Activated T-helper 17 cell treated with anti-CD3 and anti-CD28 coated beads, Interleukin-2, amount 50 U/mL, for 72 hours (primary cell): Measurements from ENCODE around the gene KRT33A. TPM values are rescaled to one million over a fixed set of nuclear protein-coding genes. Genes with fewer than 3 reads are reported as not detected.
"Not testable (repeated sequence)": the region's sequence is repeated elsewhere in the genome, so short reads cannot be mapped to it uniquely, and the experiment has no call there.

Experiments used
- ATAC-seq: fragments of 150-1000 bp; cut with Tn5 transposase; replicated peaks from 2 replicates; pipeline ENCODE4 v1.10.0; 2021; ENCODE audit warnings: mild to moderate bottlenecking, moderate library complexity
- H3K27ac Mint-ChIP-seq: one replicate; pipeline ENCODE4 v1.8.0; 2022; ENCODE audit warnings: mixed read lengths
- H3K27me3 Mint-ChIP-seq: one replicate; pipeline ENCODE4 v1.8.0; 2022; ENCODE audit warnings: mixed read lengths
- H3K36me3 Mint-ChIP-seq: one replicate; pipeline ENCODE4 v1.8.0; 2022; ENCODE audit warnings: low read depth, mild to moderate bottlenecking, mixed read lengths
- H3K4me1 Mint-ChIP-seq: one replicate; pipeline ENCODE4 v1.8.0; 2022; ENCODE audit warnings: mixed read lengths
- H3K4me3 Mint-ChIP-seq: one replicate; pipeline ENCODE4 v1.8.0; 2022; ENCODE audit warnings: mild to moderate bottlenecking, mixed read lengths
- H3K9me3 Mint-ChIP-seq: one replicate; pipeline ENCODE4 v1.8.0; 2022; ENCODE audit warnings: mixed read lengths
- total RNA-seq, 2 donors: library from RNA; stranded (reverse); gene quantifications; one replicate each; pipeline ENCODE4 v1.2.3, GENCODE V29; 2022

KRT33A gene
- not detected for total RNA-seq

DNA sequence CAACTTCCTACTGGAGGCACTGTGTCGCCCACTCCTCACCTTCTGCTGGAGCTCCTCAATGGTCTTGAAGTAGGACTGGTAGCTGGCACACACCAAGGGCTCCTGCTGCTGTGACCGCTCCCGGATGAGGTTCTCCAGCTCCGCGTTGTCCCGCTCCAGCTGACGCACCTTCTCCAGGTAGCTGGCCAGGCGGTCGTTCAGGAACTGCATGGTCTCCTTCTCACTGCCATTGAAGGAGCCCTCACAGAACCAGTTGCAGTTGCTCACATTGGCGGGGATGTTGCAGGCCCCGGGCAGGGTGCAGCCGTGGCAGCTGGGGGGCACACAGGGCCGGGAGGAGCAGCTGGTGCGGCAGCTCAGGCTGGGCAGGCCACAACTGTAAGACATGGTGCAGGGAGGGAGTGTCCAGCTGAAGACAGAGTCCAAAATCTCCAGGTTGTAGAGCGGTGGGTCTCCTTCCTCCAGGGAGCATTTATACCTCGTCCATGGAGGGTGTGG is at the start of gene KRT33A:
TSS of gene KRT33A (minus strand) at position 448 of the 498 bp plus-strand sequence. CDS start at position 387, 61 bp downstream.
- H3K27ac Mint-ChIP-seq, H3K4me3 Mint-ChIP-seq, H3K9me3 Mint-ChIP-seq, ATAC-seq, H3K27me3 Mint-ChIP-seq, H3K4me1 Mint-ChIP-seq, H3K36me3 Mint-ChIP-seq: not testable (repeated sequence)

DNA sequence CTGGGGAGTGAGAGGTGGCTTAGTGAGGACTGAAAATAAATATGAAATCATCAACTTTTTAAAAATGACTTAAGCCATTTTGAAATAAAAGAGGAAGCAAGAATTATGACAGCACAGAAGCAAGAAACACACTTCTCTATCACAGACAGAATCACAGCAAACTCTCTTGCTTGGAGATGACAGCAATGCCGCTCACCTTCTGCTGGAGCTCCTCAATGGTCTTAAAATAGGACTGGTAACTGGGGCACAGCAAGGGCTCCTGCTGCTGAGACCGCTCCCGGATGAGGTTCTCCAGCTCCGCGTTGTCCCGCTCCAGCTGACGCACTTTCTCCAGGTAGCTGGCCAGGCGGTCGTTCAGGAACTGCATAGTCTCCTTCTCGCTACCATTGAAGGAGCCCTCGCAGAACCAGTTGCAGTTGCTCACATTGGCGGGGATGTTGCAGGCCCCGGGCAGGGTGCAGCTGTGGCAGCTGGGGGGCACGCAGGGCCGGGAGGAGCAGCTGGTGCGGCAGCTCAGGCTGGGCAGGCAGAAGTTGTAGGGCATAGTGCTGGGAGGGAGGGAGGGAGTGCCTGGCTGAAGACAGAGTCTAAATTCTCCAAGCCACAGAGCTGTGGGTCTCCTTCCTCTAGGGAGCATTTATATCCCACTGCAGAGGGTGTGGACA is 46.5 kb upstream of the KRT33A start, which contains the start of gene KRT31:
TSS of gene KRT31 (minus strand) at position 613 of the 665 bp plus-strand sequence. CDS start at position 544, 69 bp downstream.
- Mint-ChIP-seq H3K27ac (no peak within 1 kb of the TSS), H3K9me3 (no peaks in the 10 kb centered on the region), H3K4me1 (peaks cover 2% of the 10 kb centered on the region), H3K36me3 (no peaks in the 10 kb centered on the region), H3K27me3 (no peaks in the 10 kb centered on the region), H3K4me3 (no peak within 1 kb of the TSS)
- no peak for ATAC-seq

GRCh38 chr17:41396340-41396739 is 45.7 kb upstream of the KRT33A start:
- H3K27me3 Mint-ChIP-seq: no peaks in the 10 kb centered on the region
- H3K27ac Mint-ChIP-seq: no peak overlapping the region
- H3K9me3 Mint-ChIP-seq: no peaks in the 10 kb centered on the region
- H3K4me3 Mint-ChIP-seq: no peak overlapping the region
- H3K4me1 Mint-ChIP-seq: no peaks in the 10 kb centered on the region
- no peak for ATAC-seq
- no peaks in the 10 kb centered on the region for H3K36me3 Mint-ChIP-seq

DNA sequence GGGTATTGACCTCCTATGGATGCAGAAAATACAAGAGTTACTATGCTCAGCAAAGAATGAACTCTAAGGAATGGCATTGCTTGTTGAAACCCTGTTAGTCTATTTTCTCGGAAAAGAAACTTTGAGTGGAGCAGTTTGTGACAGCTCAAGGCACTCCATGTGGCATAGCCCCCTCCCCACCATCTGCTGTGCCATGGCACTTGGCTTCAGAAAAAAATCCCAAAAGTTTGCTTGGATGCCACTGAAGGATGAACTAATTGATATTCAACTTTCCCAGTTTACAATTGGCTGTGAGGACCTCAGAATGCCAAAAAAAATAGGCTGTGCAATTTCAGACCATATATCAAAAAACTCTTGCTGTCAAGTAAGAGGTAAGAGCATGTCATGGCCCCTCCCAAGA is 45.0 kb upstream of the KRT33A start:
- Mint-ChIP-seq H3K36me3 (no peaks in the 10 kb centered on the region), H3K27ac (no peak overlapping the region), H3K9me3 (no peaks in the 10 kb centered on the region), H3K4me1 (no peaks in the 10 kb centered on the region), H3K4me3 (no peak overlapping the region), H3K27me3 (no peaks in the 10 kb centered on the region)
- ATAC-seq: no peak

DNA sequence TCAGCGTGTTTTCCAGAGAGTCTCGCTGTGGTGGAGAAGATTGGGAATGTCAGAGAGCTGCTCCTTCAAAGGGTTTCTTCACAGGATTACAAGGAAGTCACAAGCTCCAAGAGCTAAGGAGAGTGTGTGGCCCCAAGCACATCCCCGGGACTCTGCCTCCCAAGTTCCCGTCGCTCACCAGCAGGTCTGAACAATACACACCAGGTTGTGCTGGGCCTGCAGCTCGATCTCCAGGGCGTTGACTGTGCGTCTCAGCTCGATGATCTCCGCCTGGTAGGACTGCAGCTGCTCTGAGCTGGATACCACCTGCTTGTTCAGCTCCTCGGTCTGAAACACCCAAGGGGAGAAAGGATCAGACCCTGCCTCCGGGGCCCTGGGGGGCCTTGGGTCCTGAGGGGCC is 44.4 kb upstream of the KRT33A start:
- not testable (repeated sequence) for H3K4me3 Mint-ChIP-seq, H3K4me1 Mint-ChIP-seq, H3K36me3 Mint-ChIP-seq, ATAC-seq, H3K27ac Mint-ChIP-seq, H3K9me3 Mint-ChIP-seq, H3K27me3 Mint-ChIP-seq

- Mint-ChIP-seq H3K27ac (no peak overlapping the region), H3K4me3 (no peak overlapping the region), H3K27me3 (peaks cover 4% of the 10 kb centered on the region), H3K4me1 (no peaks in the 10 kb centered on the region), H3K36me3 (no peaks in the 10 kb centered on the region), H3K9me3 (no peaks in the 10 kb centered on the region)
- ATAC-seq: no peak
Observed at GRCh38 chr17:41394254-41394996, 43.8 kb upstream of the KRT33A start.

- no peak for ATAC-seq
- Mint-ChIP-seq H3K4me3 (no peak overlapping the region), H3K27ac (no peak overlapping the region), H3K4me1 (no peaks in the 10 kb centered on the region), H3K36me3 (no peaks in the 10 kb centered on the region), H3K27me3 (peaks cover 4% of the 10 kb centered on the region), H3K9me3 (no peaks in the 10 kb centered on the region)
Observed at GRCh38 chr17:41393826-41394225, 43.2 kb upstream of the KRT33A start.

- Mint-ChIP-seq H3K9me3 (no peaks in the 10 kb centered on the region), H3K4me3 (no peak overlapping the region), H3K27ac (peak overlapping the region; percentile 46), H3K4me1 (peaks cover 4% of the 10 kb centered on the region), H3K27me3 (peaks cover 4% of the 10 kb centered on the region), H3K36me3 (no peaks in the 10 kb centered on the region)
- ATAC-seq: no peak
Observed at GRCh38 chr17:41393294-41393693, 42.7 kb upstream of the KRT33A start.

DNA sequence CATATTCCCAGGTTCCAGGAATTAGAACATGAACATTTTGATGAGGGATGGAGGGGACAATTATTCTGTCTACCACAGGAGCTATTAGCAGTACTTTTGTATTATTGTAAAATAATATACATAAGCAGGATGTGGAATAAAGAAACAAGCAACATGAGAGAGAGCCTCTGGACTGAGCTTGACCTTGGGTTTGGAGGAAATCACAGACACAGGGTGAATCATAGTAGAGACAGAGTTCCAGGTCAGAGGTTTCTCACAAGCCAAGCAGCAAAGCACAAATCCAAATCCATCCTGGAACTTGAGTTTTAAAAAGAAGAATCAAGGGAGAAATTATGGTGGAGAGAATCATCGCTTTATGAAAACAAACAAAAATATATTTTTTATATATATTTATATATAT is 41.6 kb upstream of the KRT33A start:
- H3K27me3 Mint-ChIP-seq: peaks cover 4% of the 10 kb centered on the region
- peaks cover 5% of the 10 kb centered on the region for H3K4me1 Mint-ChIP-seq
- no peak for ATAC-seq
- no peak overlapping the region for H3K4me3 Mint-ChIP-seq
- no peaks in the 10 kb centered on the region for H3K9me3 Mint-ChIP-seq
- H3K36me3 Mint-ChIP-seq: no peaks in the 10 kb centered on the region
- no peak overlapping the region for H3K27ac Mint-ChIP-seq

- no peaks in the 10 kb centered on the region for H3K36me3 Mint-ChIP-seq
- no peak overlapping the region for H3K4me3 Mint-ChIP-seq
- peaks cover 5% of the 10 kb centered on the region for H3K4me1 Mint-ChIP-seq
- peaks cover 3% of the 10 kb centered on the region for H3K9me3 Mint-ChIP-seq
- no peak for ATAC-seq
- peaks cover 4% of the 10 kb centered on the region for H3K27me3 Mint-ChIP-seq
- H3K27ac Mint-ChIP-seq: no peak overlapping the region
Observed at GRCh38 chr17:41391535-41391934, 40.9 kb upstream of the KRT33A start.

DNA sequence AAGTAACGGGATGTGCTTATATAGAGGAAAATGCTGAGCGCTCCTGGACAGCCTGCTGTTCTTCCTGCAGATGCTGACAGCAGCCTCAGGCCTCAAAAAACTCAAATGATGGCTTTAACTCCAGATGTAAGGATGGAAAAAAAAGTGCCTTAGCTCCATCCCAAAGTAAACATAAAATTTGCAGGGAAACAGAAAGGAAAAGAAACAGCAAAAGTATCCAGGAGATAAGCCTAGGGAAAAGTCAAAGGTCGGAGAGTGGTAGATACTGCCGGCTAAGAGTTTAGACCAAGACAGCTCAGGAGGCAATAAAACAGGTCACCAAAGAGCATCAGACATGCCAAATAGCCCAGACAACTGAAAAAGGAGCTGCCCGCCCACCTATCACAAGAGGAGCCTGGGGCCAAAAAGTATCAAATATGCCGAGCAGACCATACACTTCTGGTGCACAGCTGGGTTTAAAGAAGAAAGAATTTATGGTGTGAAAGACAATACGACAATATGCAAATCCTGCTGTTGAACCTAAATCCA is 39.8 kb upstream of the KRT33A start:
- Mint-ChIP-seq H3K9me3 (peaks cover 7% of the 10 kb centered on the region), H3K27me3 (peaks cover 7% of the 10 kb centered on the region), H3K36me3 (no peaks in the 10 kb centered on the region), H3K4me3 (no peak overlapping the region), H3K4me1 (peaks cover 5% of the 10 kb centered on the region), H3K27ac (no peak overlapping the region)
- no peak for ATAC-seq

GRCh38 chr17:41387670-41388069 is 37.0 kb upstream of the KRT33A start:
- Mint-ChIP-seq H3K4me1 (peaks cover 5% of the 10 kb centered on the region), H3K36me3 (no peaks in the 10 kb centered on the region), H3K27me3 (peaks cover 7% of the 10 kb centered on the region), H3K27ac (no peak overlapping the region), H3K9me3 (peaks cover 7% of the 10 kb centered on the region), H3K4me3 (no peak overlapping the region)
- ATAC-seq: no peak

GRCh38 chr17:41386227-41386626 is 35.6 kb upstream of the KRT33A start:
- ATAC-seq: no peak
- Mint-ChIP-seq H3K4me1 (peaks cover 5% of the 10 kb centered on the region), H3K27ac (no peak overlapping the region), H3K36me3 (no peaks in the 10 kb centered on the region), H3K27me3 (peaks cover 7% of the 10 kb centered on the region), H3K9me3 (peaks cover 7% of the 10 kb centered on the region), H3K4me3 (no peak overlapping the region)

- H3K4me3 Mint-ChIP-seq: no peak overlapping the region
- H3K36me3 Mint-ChIP-seq: no peaks in the 10 kb centered on the region
- H3K27ac Mint-ChIP-seq: no peak overlapping the region
- ATAC-seq: no peak
- peaks cover 4% of the 10 kb centered on the region for H3K4me1 Mint-ChIP-seq
- peaks cover 3% of the 10 kb centered on the region for H3K27me3 Mint-ChIP-seq
- H3K9me3 Mint-ChIP-seq: peaks cover 7% of the 10 kb centered on the region
Observed at GRCh38 chr17:41383690-41384089, 33.1 kb upstream of the KRT33A start.

DNA sequence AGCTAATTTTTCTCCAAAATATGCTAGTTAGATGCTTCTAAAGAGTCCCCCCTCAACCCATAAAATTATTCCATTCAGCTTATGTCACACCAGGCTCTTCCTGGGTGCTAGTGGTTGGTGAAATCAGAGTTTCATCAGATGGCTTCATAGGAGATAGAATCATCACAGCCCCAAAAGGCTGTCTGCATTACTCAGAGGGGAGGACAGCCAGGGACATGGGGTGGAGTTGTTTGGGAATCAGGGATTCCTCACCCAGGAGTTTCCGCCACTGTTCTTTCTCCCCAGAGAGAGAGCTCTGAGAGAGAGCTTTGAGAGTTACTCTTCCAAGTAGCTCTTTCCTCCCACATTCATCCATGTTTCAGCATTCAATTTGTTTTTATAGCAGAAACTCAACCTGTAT is 31.8 kb upstream of the KRT33A start:
- ATAC-seq: no peak
- no peak overlapping the region for H3K4me3 Mint-ChIP-seq
- H3K9me3 Mint-ChIP-seq: peaks cover 7% of the 10 kb centered on the region
- H3K36me3 Mint-ChIP-seq: no peaks in the 10 kb centered on the region
- H3K27ac Mint-ChIP-seq: no peak overlapping the region
- peaks cover 3% of the 10 kb centered on the region for H3K27me3 Mint-ChIP-seq
- no peaks in the 10 kb centered on the region for H3K4me1 Mint-ChIP-seq
